WTC11 (cell line): Measurements from ENCODE around the gene PUDP. TPM values are rescaled to one million over a fixed set of nuclear protein-coding genes. Genes with fewer than 3 reads are reported as not detected.
A peak's percentile ranks its signal among the peaks of the same experiment; 100 is the strongest.

Experiments used
- ATAC-seq: fragments of 200-7000 bp; cut with Tn5 transposase; 2 replicates; pipeline ENCODE4 v1.10.0; 2021; ENCODE audit warnings: mild to moderate bottlenecking, moderate library complexity
- CTCF ChIA-PET: fragments of 300-600 bp; sonication (Branson Sonifier 250); formaldehyde crosslinking; loops from one replicate; lab custom pipeline; 2021; ENCODE audit warnings: antibody characterized with exemption; lab: Charles Lee
- POLR2A ChIA-PET: fragments of 350-600 bp; sonication (Branson Sonifier 250); formaldehyde crosslinking; loops from one replicate; lab custom pipeline; 2021; ENCODE audit warnings: antibody characterized with exemption; lab: Charles Lee
- DNase-seq: peaks from one replicate; pipeline ENCODE4 v3.0.0; 2021; ENCODE audit warnings: low spot score
- H3K27ac Mint-ChIP-seq: 2 replicates; pipeline ENCODE4 v1.8.0; 2021; ENCODE audit warnings: mixed read lengths
- H3K27me3 Mint-ChIP-seq: 2 replicates; pipeline ENCODE4 v1.8.0; 2021; ENCODE audit warnings: low read depth, mild to moderate bottlenecking, moderate library complexity, mixed read lengths
- H3K36me3 Mint-ChIP-seq: 2 replicates; pipeline ENCODE4 v1.8.0; 2021; ENCODE audit warnings: mixed read lengths
- H3K4me1 Mint-ChIP-seq: 2 replicates; pipeline ENCODE4 v1.8.0; 2022; ENCODE audit warnings: mixed read lengths
- H3K4me3 Mint-ChIP-seq: 2 replicates; pipeline ENCODE4 v1.8.0; 2021; ENCODE audit warnings: mild to moderate bottlenecking, moderate library complexity, mixed read lengths
- H3K9me3 Mint-ChIP-seq: 2 replicates; pipeline ENCODE4 v1.8.0; 2021; ENCODE audit warnings: mixed read lengths
- AFF4 ChIP-seq: sonication (generic); formaldehyde crosslinking; IDR thresholded peaks from 2 replicates; pipeline ENCODE4 v1.8.1; 2023; ENCODE audit warnings: mild to moderate bottlenecking, missing genetic modification reagents, borderline replicate concordance
- ATF1 ChIP-seq: sonication (generic); formaldehyde crosslinking; IDR thresholded peaks from 2 replicates; pipeline ENCODE4 v1.8.1; 2023; ENCODE audit warnings: mild to moderate bottlenecking, moderate library complexity, missing genetic modification reagents
- E2F5 ChIP-seq: sonication (generic); formaldehyde crosslinking; IDR thresholded peaks from 2 replicates; pipeline ENCODE4 v1.8.1; 2022; ENCODE audit warnings: mild to moderate bottlenecking, moderate library complexity, missing genetic modification reagents
- JUN ChIP-seq: sonication (generic); formaldehyde crosslinking; IDR thresholded peaks from 2 replicates; pipeline ENCODE4 v1.8.0; 2023; ENCODE audit warnings: mild to moderate bottlenecking, missing genetic modification reagents
- MYBL2 ChIP-seq: sonication (generic); formaldehyde crosslinking; IDR thresholded peaks from 2 replicates; pipeline ENCODE4 v1.8.1; 2023; ENCODE audit warnings: mild to moderate bottlenecking, moderate library complexity, missing genetic modification reagents
- NR1H2 ChIP-seq: sonication (generic); formaldehyde crosslinking; IDR thresholded peaks from 2 replicates; pipeline ENCODE4 v1.9.0; 2021; ENCODE audit warnings: mild to moderate bottlenecking, moderate library complexity, missing genetic modification reagents
- NR2C2 ChIP-seq: sonication (generic); formaldehyde crosslinking; IDR thresholded peaks from 2 replicates; pipeline ENCODE4 v1.8.0; 2022; ENCODE audit warnings: mild to moderate bottlenecking, missing genetic modification reagents
- NR3C1 ChIP-seq: sonication (generic); formaldehyde crosslinking; conservative IDR thresholded peaks from 2 replicates; pipeline ENCODE4 v1.8.1; 2023; ENCODE audit warnings: low read depth, mild to moderate bottlenecking, missing genetic modification reagents
- OVOL2 ChIP-seq: fragments of 250-450 bp; sonication (Bioruptor Pico); IDR thresholded peaks from 2 replicates; pipeline ENCODE4 v1.9.0; 2021; ENCODE audit warnings: mild to moderate bottlenecking, borderline replicate concordance
- RORB ChIP-seq: fragments of 250-450 bp; sonication (Bioruptor Pico); IDR thresholded peaks from 2 replicates; pipeline ENCODE4 v1.9.0; 2021; ENCODE audit warnings: mild to moderate bottlenecking
- TCF7 ChIP-seq: sonication (generic); formaldehyde crosslinking; IDR thresholded peaks from 2 replicates; pipeline ENCODE4 v1.8.0; 2022; ENCODE audit warnings: mild to moderate bottlenecking, low read depth, missing genetic modification reagents, moderate library complexity
- TP53 ChIP-seq: sonication (generic); formaldehyde crosslinking; IDR thresholded peaks from 2 replicates; pipeline ENCODE4 v1.8.1; 2023; ENCODE audit warnings: mild to moderate bottlenecking, missing genetic modification reagents
- ZBTB21 ChIP-seq: sonication (generic); formaldehyde crosslinking; IDR thresholded peaks from 2 replicates; pipeline ENCODE4 v1.8.1; 2023; ENCODE audit warnings: mild to moderate bottlenecking, missing genetic modification reagents, borderline replicate concordance
- ZNF121 ChIP-seq: sonication (generic); formaldehyde crosslinking; IDR thresholded peaks from 2 replicates; pipeline ENCODE4 v1.8.0; 2023; ENCODE audit warnings: missing genetic modification reagents
- ZNF232 ChIP-seq: sonication (generic); formaldehyde crosslinking; IDR thresholded peaks from 2 replicates; pipeline ENCODE4 v1.8.0; 2022; ENCODE audit warnings: mild to moderate bottlenecking, missing genetic modification reagents
- ZNF396 ChIP-seq: fragments of 250-450 bp; sonication (Bioruptor Pico); IDR thresholded peaks from 2 replicates; pipeline ENCODE4 v1.8.0; 2021; ENCODE audit warnings: mild to moderate bottlenecking, moderate library complexity, borderline replicate concordance
- total RNA-seq: library from RNA; stranded (reverse); gene quantifications from 3 replicates; pipeline ENCODE4 v1.2.3, GENCODE V29; 2021

The PUDP gene
- total RNA-seq, 1 experiment from 2014 or later: 20.8 TPM

GRCh38 chrX:7149411-7149810 lies 1.5 kb upstream of the PUDP start:
- Mint-ChIP-seq H3K9me3 (no peaks in the 10 kb centered on the region), H3K4me3 (no peak overlapping the region), H3K4me1 (peaks cover 12% of the 10 kb centered on the region), H3K27me3 (no peaks in the 10 kb centered on the region; the same call in 1 of the 2 replicates), H3K27ac (no peak overlapping the region), H3K36me3 (no peaks in the 10 kb centered on the region)
- ATAC-seq: no peak
- DNase-seq: no peak
- ChIA-PET CTCF (no interaction called here), POLR2A (no interaction called here)
- TF ChIP-seq NR1H2 (CRISPR knock-in tag) (no peak), E2F5 (CRISPR knock-in tag) (no peak), TCF7 (CRISPR knock-in tag) (no peak), OVOL2 (CRISPR knock-in tag) (no peak), ZNF121 (CRISPR knock-in tag) (no peak), ATF1 (CRISPR knock-in tag) (no peak), ZNF396 (no peak), MYBL2 (CRISPR knock-in tag) (no peak), AFF4 (CRISPR knock-in tag) (no peak)

GRCh38 chrX:7147413-7147977 lies 458 bp downstream of the PUDP start, which contains the start of gene STS:
Gene STS (plus strand): TSS chrX:7147712. CDS start chrX:7253200, 105,488 bp downstream.
- CTCF ChIA-PET: interaction anchor here (1.0 kb wide), 1 partner anchor 44 kb away, joined by 3 read pairs; no protein-coding TSS in a partner anchor
- Mint-ChIP-seq H3K36me3 (no peaks in the 10 kb centered on the region), H3K4me1 (peaks cover 4% of the 10 kb centered on the region), H3K4me3 (peak within 1 kb of the TSS; percentile 77), H3K27me3 (no peaks in the 10 kb centered on the region), H3K27ac (no peak within 1 kb of the TSS), H3K9me3 (no peaks in the 10 kb centered on the region)
- ATAC-seq (peak; percentile 46), DNase-seq (peak; percentile 19)
- POLR2A ChIA-PET: no interaction called here
- no peak for TF ChIP-seq NR2C2 (CRISPR knock-in tag)
- no peak for TF ChIP-seq NR3C1 (CRISPR knock-in tag)
- no peak for TF ChIP-seq ZBTB21
- TF ChIP-seq E2F5 (CRISPR knock-in tag): 0 out of 2 replicates have a peak, but pooled peaks have one; percentile 7

GRCh38 chrX:7146703-7147412 lies 1.1 kb downstream of the PUDP start:
- no peak overlapping the region for H3K27ac Mint-ChIP-seq
- ATAC-seq: no peak
- ChIA-PET POLR2A (interaction anchor here (0.6 kb wide), 1 partner anchor 1034 kb away, joined by 3 read pairs; no protein-coding TSS in a partner anchor), CTCF (interaction anchor here (0.6 kb wide), 1 partner anchor 192 kb away, joined by 4 read pairs; no protein-coding TSS in a partner anchor)
- H3K9me3 Mint-ChIP-seq: no peaks in the 10 kb centered on the region
- H3K4me1 Mint-ChIP-seq: peaks cover 4% of the 10 kb centered on the region
- TF ChIP-seq TP53 (CRISPR knock-in tag): no peak
- no peak for TF ChIP-seq ZNF232
- TF ChIP-seq JUN (CRISPR knock-in tag): no peak
- no peak for TF ChIP-seq RORB (CRISPR knock-in tag)
- TF ChIP-seq MYBL2 (CRISPR knock-in tag): no peak
- no peak for DNase-seq
- H3K4me3 Mint-ChIP-seq: peak overlapping the region; percentile 73
- H3K27me3 Mint-ChIP-seq: no peaks in the 10 kb centered on the region
- H3K36me3 Mint-ChIP-seq: no peaks in the 10 kb centered on the region
